Measurements from ENCODE around the gene SRMS.

The SRMS gene

GRCh38 chr20:63552481-63553249 lies 5.1 kb upstream of the SRMS start:
- DNase-seq (ENCODE audit: low read depth) = no peak

- no peak for DNase-seq (ENCODE audit: low read depth)
Measured at GRCh38 chr20:63551068-63551467, 3.5 kb upstream of the SRMS start.

- DNase-seq (ENCODE audit: low read depth) = no peak
Measured at GRCh38 chr20:63549679-63550282, 2.2 kb upstream of the SRMS start.

- DNase-seq (ENCODE audit: low read depth) = no peak
Measured at GRCh38 chr20:63549019-63549418, 1.5 kb upstream of the SRMS start.

- DNase-seq (ENCODE audit: low read depth) = no peak
Measured at GRCh38 chr20:63548542-63548941, 993 bp upstream of the SRMS start.

GRCh38 chr20:63546956-63547724 lies 409 bp downstream of the SRMS start:
- DNase-seq (ENCODE audit: low read depth) = no peak

- no peak for DNase-seq (ENCODE audit: low read depth)
Measured at GRCh38 chr20:63546256-63546955, 1.1 kb downstream of the SRMS start.

- no peak for DNase-seq (ENCODE audit: low read depth)
Measured at GRCh38 chr20:63545814-63546213, 1.7 kb downstream of the SRMS start.

- no peak for DNase-seq (ENCODE audit: low read depth)
Measured at GRCh38 chr20:63544958-63545516, 2.5 kb downstream of the SRMS start.

- no peak for DNase-seq (ENCODE audit: low read depth)
Measured at GRCh38 chr20:63544241-63544957, 3.1 kb downstream of the SRMS start.

- no peak for DNase-seq (ENCODE audit: low read depth)
Measured at GRCh38 chr20:63543733-63544132, 3.8 kb downstream of the SRMS start.

GRCh38 chr20:63543131-63543530 lies 4.4 kb downstream of the SRMS start:
- DNase-seq (ENCODE audit: low read depth) = no peak

GRCh38 chr20:63542696-63543095 lies 4.9 kb downstream of the SRMS start:
- DNase-seq (ENCODE audit: low read depth) = no peak

GRCh38 chr20:63542031-63542559 lies 5.5 kb downstream of the SRMS start:
- no peak for DNase-seq (ENCODE audit: low read depth)

- no peak for DNase-seq (ENCODE audit: low read depth)
Measured at GRCh38 chr20:63541371-63541770, 6.2 kb downstream of the SRMS start.

- no peak for DNase-seq (ENCODE audit: low read depth)
Measured at GRCh38 chr20:63540417-63541186, 6.9 kb downstream of the SRMS start.

- no peak for DNase-seq (ENCODE audit: low read depth)
Measured at GRCh38 chr20:63539441-63540370, 7.8 kb downstream of the SRMS start.

- DNase-seq (ENCODE audit: low read depth) = no peak
Measured at GRCh38 chr20:63539092-63539430, 8.5 kb downstream of the SRMS start.
